ENCODE data around the gene FAM200B. TPM values are rescaled to one million over a fixed set of nuclear protein-coding genes. Genes with fewer than 3 reads are reported as not detected.
A peak's percentile ranks its signal among the peaks of the same experiment; 100 is the strongest.

Gene FAM200B
- total RNA-seq, 1 donor from 2014 or later: 39.5 TPM

DNA sequence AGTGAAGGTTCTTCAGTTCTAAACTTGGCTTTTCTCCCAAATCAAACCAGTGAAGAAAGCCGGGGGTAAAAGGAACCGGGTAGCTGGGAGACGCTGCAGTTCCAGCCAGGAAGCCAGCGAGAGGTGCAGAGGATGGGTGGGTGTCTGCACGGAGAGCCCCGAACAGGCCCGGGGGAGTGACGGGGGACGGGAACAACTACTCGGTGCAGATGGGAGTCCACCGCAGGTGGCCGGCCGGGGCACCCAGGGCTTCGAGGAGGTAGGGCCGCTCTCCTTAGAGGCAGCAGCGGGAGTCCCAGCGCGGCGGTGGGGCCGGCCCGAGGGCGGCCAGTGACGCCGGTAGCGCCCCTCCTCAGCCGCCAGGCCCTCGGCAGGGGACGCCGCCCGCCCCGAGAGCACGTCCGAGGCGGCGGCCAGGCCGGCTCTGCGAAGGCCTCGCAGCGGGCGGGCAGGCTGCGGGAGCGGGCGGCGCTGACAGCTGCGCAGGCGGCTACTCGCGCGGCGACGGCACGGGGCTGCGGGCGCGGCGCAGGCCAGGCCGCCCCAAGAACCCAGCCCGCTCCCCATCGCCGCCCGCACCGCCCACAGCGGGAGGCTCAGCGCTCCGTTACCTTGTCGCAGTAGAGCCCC is 26.9 kb upstream of the FAM200B start:
- Mint-ChIP-seq H3K27me3 (ENCODE audit: low read depth) (no peaks in the 10 kb centered on the region), H3K4me3 (peak overlapping the region; percentile 99), H3K36me3 (ENCODE audit: low read depth) (no peaks in the 10 kb centered on the region), H3K4me1 (peaks cover 47% of the 10 kb centered on the region), H3K27ac (ENCODE audit: unreplicated experiment) (peak overlapping the region; percentile 99), H3K9me3 (no peaks in the 10 kb centered on the region)
- peak; percentile 40 for DNase-seq (ENCODE audit: low read depth, low spot score)
- TF ChIP-seq, protein P1, sequence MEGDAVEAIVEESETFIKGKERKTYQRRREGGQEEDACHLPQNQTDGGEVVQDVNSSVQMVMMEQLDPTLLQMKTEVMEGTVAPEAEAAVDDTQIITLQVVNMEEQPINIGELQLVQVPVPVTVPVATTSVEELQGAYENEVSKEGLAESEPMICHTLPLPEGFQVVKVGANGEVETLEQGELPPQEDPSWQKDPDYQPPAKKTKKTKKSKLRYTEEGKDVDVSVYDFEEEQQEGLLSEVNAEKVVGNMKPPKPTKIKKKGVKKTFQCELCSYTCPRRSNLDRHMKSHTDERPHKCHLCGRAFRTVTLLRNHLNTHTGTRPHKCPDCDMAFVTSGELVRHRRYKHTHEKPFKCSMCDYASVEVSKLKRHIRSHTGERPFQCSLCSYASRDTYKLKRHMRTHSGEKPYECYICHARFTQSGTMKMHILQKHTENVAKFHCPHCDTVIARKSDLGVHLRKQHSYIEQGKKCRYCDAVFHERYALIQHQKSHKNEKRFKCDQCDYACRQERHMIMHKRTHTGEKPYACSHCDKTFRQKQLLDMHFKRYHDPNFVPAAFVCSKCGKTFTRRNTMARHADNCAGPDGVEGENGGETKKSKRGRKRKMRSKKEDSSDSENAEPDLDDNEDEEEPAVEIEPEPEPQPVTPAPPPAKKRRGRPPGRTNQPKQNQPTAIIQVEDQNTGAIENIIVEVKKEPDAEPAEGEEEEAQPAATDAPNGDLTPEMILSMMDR (conservative IDR thresholded peaks at IDR 0.05): no peak

DNA sequence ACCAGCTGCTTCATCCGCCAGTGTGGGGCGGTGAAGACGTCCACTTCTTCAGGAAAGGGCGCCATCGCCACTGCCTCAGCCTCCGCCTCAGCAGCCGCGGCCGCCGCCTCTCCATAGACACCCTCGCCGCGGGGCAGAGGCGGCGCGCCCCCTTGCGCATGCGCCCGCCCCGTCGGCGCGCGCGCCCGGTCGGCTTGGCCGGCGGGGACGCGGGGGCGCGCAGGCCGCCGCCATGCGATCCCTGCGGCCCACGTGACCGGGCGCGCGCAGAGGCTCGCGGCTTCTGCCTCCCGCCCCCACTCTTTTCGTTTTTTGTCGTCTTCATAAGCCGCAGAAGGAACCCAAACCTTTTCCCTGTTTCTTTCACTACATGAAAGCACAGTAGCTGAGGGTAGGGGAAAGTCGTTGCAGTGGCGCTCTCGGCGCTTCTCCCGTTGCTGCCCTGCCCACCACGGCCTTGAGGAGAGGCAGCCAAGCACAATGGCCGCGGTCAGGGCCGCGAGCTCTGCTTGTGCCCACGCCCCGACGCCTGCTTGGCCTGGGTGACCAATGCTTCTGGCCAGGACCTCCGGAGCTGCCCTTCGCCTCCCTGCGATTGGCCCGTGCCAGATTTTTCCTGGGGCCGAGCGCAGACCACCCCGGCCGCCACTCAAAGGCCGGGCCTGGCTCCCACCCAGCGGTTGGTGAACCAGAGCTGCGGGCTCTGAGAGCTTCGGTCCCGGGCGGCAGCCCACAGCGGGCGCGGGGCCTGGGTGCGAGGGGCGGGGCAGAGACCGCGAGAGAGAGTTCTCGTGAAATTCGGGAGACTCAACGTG is 26.2 kb upstream of the FAM200B start, which contains the start of gene FBXL5:
FBXL5 (minus strand) TSS at position 135 of the 815 bp plus-strand sequence; CDS start at position 65, 70 bp downstream.
- no peaks in the 10 kb centered on the region for H3K27me3 Mint-ChIP-seq (ENCODE audit: low read depth)
- TF ChIP-seq, protein P1 (conservative IDR thresholded peaks at IDR 0.05): no peak

DNA sequence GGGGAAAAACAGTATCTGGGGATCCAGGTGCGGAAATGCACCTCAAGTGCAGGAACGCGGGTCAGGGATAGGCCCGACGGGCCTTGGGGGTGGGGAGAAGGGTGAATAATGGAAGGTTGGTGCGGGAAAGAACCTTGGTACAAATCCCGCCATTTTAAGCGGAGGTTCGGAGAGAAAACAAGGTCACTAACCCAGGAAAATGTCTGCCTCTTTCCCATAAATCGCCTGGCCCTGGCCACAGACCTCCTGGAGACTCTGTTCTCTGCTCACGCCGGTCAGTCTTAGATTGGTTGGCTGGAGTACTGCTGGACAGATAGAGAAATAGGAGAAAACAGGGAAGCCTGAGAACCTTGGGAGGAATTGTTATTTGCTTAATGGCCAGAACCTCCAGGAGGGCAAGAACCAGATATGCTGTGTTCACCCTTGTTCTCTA is 25.6 kb upstream of the FAM200B start:
- no peaks in the 10 kb centered on the region for H3K9me3 Mint-ChIP-seq
- peaks cover 36% of the 10 kb centered on the region for H3K4me1 Mint-ChIP-seq
- no peaks in the 10 kb centered on the region for H3K36me3 Mint-ChIP-seq (ENCODE audit: low read depth)
- peak; percentile 2 for DNase-seq (ENCODE audit: low read depth, low spot score)
- TF ChIP-seq, protein P1 (conservative IDR thresholded peaks at IDR 0.05): no peak
- peak overlapping the region; percentile 95 for H3K4me3 Mint-ChIP-seq
- no peaks in the 10 kb centered on the region for H3K27me3 Mint-ChIP-seq (ENCODE audit: low read depth)
- H3K27ac Mint-ChIP-seq (ENCODE audit: unreplicated experiment): peak overlapping the region; percentile 100

More for the DNA sequence above, 26.2 kb upstream of the FAM200B start, which contains the start of gene FBXL5:
- DNase-seq (ENCODE audit: low read depth, low spot score): peak; percentile 69
- Mint-ChIP-seq H3K4me1 (peaks cover 41% of the 10 kb centered on the region), H3K36me3 (ENCODE audit: low read depth) (no peaks in the 10 kb centered on the region), H3K27ac (ENCODE audit: unreplicated experiment) (peak within 1 kb of the TSS; percentile 100), H3K9me3 (no peaks in the 10 kb centered on the region), H3K4me3 (peak within 1 kb of the TSS; percentile 99)

DNA sequence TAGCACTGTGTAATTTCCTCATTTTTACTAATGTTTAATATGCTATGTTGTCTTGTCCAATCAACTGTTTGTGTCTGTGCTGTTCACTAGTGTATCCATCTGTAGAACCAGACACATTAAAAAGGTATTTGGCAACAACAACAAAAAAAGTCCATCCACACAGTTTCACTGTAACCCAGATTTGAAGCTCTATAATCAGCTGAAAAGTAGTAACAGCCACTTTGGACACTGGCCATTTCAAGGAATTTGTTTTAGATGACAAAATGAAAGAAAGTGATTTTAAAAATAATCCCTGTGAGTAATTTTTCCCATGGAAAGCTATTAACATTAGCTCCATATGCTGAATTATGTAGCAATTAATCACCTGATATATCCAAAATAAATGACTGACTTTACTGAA is 24.3 kb upstream of the FAM200B start:
- no peak overlapping the region for H3K27ac Mint-ChIP-seq (ENCODE audit: unreplicated experiment)

DNA sequence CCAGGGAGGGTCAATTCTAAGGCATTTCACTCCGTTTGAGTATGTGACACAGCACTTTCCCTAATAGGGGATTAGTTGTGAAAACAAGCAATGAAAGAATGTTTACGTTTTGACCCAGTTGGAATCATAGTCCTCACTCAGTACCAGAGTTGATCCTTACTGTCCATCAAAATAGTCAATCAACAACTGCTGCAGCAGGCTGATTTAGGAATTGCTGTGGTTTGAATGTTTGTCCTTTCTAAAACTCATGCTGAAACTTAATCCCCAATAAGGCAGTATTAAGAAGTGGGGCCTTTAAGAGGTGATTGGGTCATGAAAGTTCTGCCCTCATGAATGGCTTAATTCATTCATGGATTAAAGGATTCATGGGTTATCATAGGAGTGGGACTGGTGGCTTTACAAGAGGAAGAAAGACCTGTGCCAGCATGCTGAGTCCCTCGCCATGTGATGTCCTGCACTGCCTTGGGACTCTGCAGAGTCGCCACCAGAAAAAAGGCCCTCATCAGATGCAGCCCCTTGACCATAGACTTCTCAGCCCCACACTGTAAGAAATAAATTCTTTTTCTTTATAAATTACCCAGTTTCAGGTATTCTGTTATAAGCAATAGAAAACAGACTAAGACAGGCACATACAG is 23.4 kb upstream of the FAM200B start:
- peaks cover 19% of the 10 kb centered on the region for H3K4me1 Mint-ChIP-seq
- TF ChIP-seq, protein P1 (conservative IDR thresholded peaks at IDR 0.05): no peak
- no peaks in the 10 kb centered on the region for H3K36me3 Mint-ChIP-seq (ENCODE audit: low read depth)
- no peak overlapping the region for H3K27ac Mint-ChIP-seq (ENCODE audit: unreplicated experiment)
- H3K27me3 Mint-ChIP-seq (ENCODE audit: low read depth): no peaks in the 10 kb centered on the region
- no peaks in the 10 kb centered on the region for H3K9me3 Mint-ChIP-seq
- no peak overlapping the region for H3K4me3 Mint-ChIP-seq
- no peak for DNase-seq (ENCODE audit: low read depth, low spot score)

More for the DNA sequence above, 24.3 kb upstream of the FAM200B start:
- Mint-ChIP-seq H3K27me3 (ENCODE audit: low read depth) (no peaks in the 10 kb centered on the region), H3K36me3 (ENCODE audit: low read depth) (no peaks in the 10 kb centered on the region), H3K9me3 (no peaks in the 10 kb centered on the region), H3K4me3 (peak overlapping the region; percentile 76), H3K4me1 (peaks cover 28% of the 10 kb centered on the region)
- no peak for DNase-seq (ENCODE audit: low read depth, low spot score)
- TF ChIP-seq, protein P1 (conservative IDR thresholded peaks at IDR 0.05): no peak
